ENCODE results near the gene GNAS. TPM values are rescaled to one million over a fixed set of nuclear protein-coding genes. Genes with fewer than 3 reads are reported as not detected.

GNAS gene
- total RNA-seq, 1 experiment from 2014 or later, result 629 TPM

DNA sequence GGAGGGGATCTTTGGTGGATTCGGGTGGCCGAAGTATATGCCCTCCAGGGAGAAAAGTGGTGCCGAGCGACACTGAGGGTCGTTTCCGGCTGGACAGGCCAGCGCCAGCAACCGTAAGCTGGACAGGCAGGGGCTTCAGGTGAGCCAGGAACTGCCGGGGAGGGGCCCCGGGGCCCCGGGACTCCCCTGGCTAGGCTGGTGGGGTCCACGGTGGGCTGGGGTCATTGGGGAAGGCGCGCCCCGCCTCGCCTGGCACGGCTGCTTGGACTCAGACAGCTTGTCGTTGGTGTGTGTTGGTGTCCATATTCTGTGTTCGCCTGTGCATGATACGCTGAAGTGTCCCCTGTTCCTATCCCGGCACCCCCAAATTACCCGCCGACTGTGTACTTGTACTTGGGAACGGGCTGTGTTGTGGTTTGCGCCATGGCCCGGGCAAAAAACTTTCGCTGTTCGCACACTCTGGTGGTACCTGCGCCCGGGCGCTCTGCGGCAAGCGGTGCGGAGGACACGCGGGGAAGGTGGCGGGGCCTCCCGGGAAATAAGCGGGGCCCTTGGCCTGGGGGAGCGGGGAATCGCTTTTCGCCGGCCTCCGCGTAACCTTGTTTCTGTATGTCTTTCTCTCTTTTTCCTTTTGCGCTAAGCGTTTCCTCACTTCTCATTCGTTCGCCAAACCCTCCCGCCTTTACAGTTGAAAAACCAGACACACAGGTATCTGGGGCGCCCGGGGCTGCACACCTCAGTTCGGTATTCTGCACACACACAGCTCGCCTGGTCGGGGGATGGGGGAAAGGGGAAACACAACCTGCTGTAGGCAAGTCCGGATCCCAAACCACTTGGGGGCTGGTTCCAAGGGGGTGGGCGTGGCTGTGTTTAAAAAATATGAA lies 3.2 kb downstream of the GNAS start:
- BruUV-seq (replicated peaks), result no TSS peak
- H3K36me3 Mint-ChIP-seq (ENCODE audit: insufficient read depth, unreplicated experiment), result no peaks in the 10 kb centered on the region
- ChIA-PET POLR2A (no interaction called here), CTCF (interaction anchor here (0.6 kb wide), 1 partner anchor 74 kb away, joined by 3 read pairs; no protein-coding TSS in a partner anchor)
- no peak overlapping the region for H3K27ac Mint-ChIP-seq (ENCODE audit: low read depth, unreplicated experiment)
- DNase-seq (ENCODE audit: unreplicated experiment), result no peak
- H3K9me3 Mint-ChIP-seq (ENCODE audit: unreplicated experiment), result no peaks in the 10 kb centered on the region
- intact Hi-C loops (cut with micrococcal nuclease), result no loop called here
- H3K4me1 Mint-ChIP-seq (ENCODE audit: insufficient read depth, unreplicated experiment), result peaks cover 10% of the 10 kb centered on the region
- H3K27me3 Mint-ChIP-seq (ENCODE audit: insufficient read depth, unreplicated experiment), result peaks cover 57% of the 10 kb centered on the region
- TF ChIP-seq, protein P1, sequence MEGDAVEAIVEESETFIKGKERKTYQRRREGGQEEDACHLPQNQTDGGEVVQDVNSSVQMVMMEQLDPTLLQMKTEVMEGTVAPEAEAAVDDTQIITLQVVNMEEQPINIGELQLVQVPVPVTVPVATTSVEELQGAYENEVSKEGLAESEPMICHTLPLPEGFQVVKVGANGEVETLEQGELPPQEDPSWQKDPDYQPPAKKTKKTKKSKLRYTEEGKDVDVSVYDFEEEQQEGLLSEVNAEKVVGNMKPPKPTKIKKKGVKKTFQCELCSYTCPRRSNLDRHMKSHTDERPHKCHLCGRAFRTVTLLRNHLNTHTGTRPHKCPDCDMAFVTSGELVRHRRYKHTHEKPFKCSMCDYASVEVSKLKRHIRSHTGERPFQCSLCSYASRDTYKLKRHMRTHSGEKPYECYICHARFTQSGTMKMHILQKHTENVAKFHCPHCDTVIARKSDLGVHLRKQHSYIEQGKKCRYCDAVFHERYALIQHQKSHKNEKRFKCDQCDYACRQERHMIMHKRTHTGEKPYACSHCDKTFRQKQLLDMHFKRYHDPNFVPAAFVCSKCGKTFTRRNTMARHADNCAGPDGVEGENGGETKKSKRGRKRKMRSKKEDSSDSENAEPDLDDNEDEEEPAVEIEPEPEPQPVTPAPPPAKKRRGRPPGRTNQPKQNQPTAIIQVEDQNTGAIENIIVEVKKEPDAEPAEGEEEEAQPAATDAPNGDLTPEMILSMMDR (IDR thresholded peaks at IDR 0.05; ENCODE audit: unreplicated experiment), result no peak
- no peak overlapping the region for H3K4me3 Mint-ChIP-seq (ENCODE audit: unreplicated experiment)

DNA sequence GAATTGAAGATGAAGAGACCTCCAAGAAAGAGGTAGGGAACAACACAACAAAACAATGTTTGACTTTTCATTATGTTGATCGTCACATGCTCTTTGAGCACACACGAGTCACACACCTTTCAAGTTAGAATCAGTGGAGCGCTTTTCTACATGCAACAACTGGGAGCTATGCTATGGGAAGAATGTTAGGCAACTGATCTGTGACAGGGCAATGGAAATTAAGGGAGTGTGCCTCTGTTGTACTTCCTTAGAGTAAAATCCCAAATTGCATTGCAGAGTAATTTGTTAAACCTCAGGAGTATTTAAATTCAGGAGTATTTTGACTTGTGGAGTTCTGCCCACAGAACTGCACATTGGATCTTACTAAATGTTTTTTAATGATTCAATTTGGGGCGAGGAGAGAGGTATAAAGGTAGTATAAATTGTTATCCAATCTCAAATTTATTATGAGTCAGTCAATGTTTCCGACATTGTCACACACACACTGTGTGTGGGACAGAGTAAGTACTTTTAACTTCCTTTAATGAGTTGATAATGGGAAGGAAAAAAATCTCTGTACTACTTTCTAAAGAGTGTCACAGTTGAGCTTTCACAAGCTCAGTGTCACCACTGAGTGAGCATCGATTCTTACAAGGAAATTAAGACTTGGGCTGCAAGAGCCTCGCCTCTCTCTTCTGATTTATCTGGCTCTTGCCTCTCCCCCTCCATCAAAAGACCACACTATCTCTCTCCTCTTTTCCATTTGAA lies 10.7 kb downstream of the GNAS start:
- ChIA-PET POLR2A (no interaction called here), CTCF (interaction anchor here (0.6 to 6.6 kb wide), 14 partner anchors 11 to 1426 kb away, joined by 3 to 50 read pairs (median 4); partner anchors contain the start of gene GNAS)
- H3K4me3 Mint-ChIP-seq (ENCODE audit: unreplicated experiment), result no peak overlapping the region
- no peak overlapping the region for H3K27ac Mint-ChIP-seq (ENCODE audit: low read depth, unreplicated experiment)
- no peaks in the 10 kb centered on the region for H3K9me3 Mint-ChIP-seq (ENCODE audit: unreplicated experiment)
- DNase-seq (ENCODE audit: unreplicated experiment), result no peak
- H3K36me3 Mint-ChIP-seq (ENCODE audit: insufficient read depth, unreplicated experiment), result no peaks in the 10 kb centered on the region
- H3K4me1 Mint-ChIP-seq (ENCODE audit: insufficient read depth, unreplicated experiment), result no peaks in the 10 kb centered on the region
- TF ChIP-seq, protein P1 (IDR thresholded peaks at IDR 0.05; ENCODE audit: unreplicated experiment), result no peak
- no TSS peak for BruUV-seq (replicated peaks)
- H3K27me3 Mint-ChIP-seq (ENCODE audit: insufficient read depth, unreplicated experiment), result peaks cover 78% of the 10 kb centered on the region
- intact Hi-C loops (cut with micrococcal nuclease), result no loop called here

DNA sequence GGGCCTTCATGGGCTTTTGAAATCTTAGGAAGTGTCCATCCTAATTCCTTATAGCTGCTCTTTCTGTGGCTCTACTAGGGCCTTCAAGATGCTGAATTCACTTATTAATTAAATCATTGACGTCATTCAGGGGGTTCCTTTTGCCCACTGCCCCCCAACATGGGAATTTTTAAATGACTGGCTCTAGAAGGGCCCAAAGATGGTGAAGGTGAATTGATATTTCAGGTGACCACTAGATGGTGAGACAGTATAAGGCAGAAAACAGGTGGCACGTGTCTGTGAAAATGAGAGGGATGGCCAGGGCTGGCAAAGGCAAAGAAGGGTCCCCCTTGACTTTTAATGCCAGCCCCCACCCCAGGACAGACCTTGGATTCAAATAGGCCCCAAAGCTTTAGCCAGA lies 11.8 kb downstream of the GNAS start:
- POLR2A ChIA-PET, result interaction anchor here (0.6 kb wide), 2 partner anchors 599 to 1572 kb away, joined by 3 to 4 read pairs; no protein-coding TSS in a partner anchor
- no peak overlapping the region for H3K4me3 Mint-ChIP-seq (ENCODE audit: unreplicated experiment)
- DNase-seq (ENCODE audit: unreplicated experiment), result peak; percentile 21
- TF ChIP-seq, protein P1 (IDR thresholded peaks at IDR 0.05; ENCODE audit: unreplicated experiment), result peak; percentile 9
- H3K27ac Mint-ChIP-seq (ENCODE audit: low read depth, unreplicated experiment), result no peak overlapping the region
- intact Hi-C loops (cut with micrococcal nuclease), result no loop called here
- peaks cover 68% of the 10 kb centered on the region for H3K27me3 Mint-ChIP-seq (ENCODE audit: insufficient read depth, unreplicated experiment)
- CTCF ChIA-PET, result interaction anchor here (0.6 to 6.6 kb wide), 16 partner anchors 10 to 663 kb away, joined by 3 to 50 read pairs (median 3); partner anchors contain the start of gene GNAS
- no peaks in the 10 kb centered on the region for H3K36me3 Mint-ChIP-seq (ENCODE audit: insufficient read depth, unreplicated experiment)
- BruUV-seq (replicated peaks), result no TSS peak
- no peaks in the 10 kb centered on the region for H3K9me3 Mint-ChIP-seq (ENCODE audit: unreplicated experiment)
- H3K4me1 Mint-ChIP-seq (ENCODE audit: insufficient read depth, unreplicated experiment), result no peaks in the 10 kb centered on the region

DNA sequence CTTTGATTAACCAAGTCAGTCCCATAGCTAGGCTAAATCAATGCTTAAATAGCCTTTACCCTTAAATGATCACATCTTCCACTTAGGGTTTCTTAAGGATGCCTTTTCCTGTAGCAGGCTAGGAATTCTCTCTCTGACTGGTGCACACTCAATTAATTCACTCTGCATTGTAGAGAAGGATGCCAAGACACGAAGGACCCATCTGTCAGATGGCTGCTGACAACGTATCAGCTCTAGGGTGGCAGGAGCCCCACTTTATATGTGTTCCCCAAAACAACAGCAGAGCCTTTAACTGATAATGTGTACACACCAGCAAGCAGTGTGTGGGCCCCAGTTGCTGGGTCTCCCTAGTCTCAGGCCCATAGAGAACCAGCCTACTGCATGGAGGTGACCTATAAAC lies 13.3 kb downstream of the GNAS start:
- no peak for DNase-seq (ENCODE audit: unreplicated experiment)
- no peak overlapping the region for H3K4me3 Mint-ChIP-seq (ENCODE audit: unreplicated experiment)
- TF ChIP-seq, protein P1 (IDR thresholded peaks at IDR 0.05; ENCODE audit: unreplicated experiment), result no peak
- no TSS peak for BruUV-seq (replicated peaks)
- H3K36me3 Mint-ChIP-seq (ENCODE audit: insufficient read depth, unreplicated experiment), result no peaks in the 10 kb centered on the region
- H3K4me1 Mint-ChIP-seq (ENCODE audit: insufficient read depth, unreplicated experiment), result no peaks in the 10 kb centered on the region
- peaks cover 59% of the 10 kb centered on the region for H3K27me3 Mint-ChIP-seq (ENCODE audit: insufficient read depth, unreplicated experiment)
- ChIA-PET POLR2A (no interaction called here), CTCF (interaction anchor here (0.6 to 6.6 kb wide), 8 partner anchors 17 to 629 kb away, joined by 3 to 50 read pairs (median 4); no protein-coding TSS in a partner anchor)
- H3K27ac Mint-ChIP-seq (ENCODE audit: low read depth, unreplicated experiment), result no peak overlapping the region
- H3K9me3 Mint-ChIP-seq (ENCODE audit: unreplicated experiment), result no peaks in the 10 kb centered on the region
- intact Hi-C loops (cut with micrococcal nuclease), result loop anchor here (5.0 kb wide), 1 partner anchor 536 kb away; no protein-coding TSS in a partner anchor
